Measurements from ENCODE around the gene BMP6.
"Not testable (repeated sequence)": the region's sequence is repeated elsewhere in the genome, so short reads cannot be mapped to it uniquely, and the experiment has no call there.

Gene BMP6

DNA sequence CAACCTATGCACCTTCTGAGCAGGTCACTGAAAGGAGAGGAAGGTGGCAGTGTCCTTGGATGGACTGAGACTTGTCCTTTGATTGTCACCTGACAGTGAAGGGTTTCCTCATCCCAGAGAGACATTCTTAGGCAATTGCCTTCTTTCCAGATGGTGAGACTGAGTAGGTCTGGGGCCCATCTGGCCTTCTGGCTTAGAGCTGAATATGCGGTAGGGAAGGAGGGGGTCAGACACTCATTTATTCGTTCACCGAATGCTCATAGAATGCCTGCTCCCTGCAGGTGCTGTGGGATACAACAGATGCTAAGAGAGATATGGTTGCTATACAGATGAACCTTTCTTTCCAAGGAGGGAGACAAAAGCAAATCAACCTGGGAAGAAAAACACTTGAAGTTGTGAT, 76.8 kb downstream of the BMP6 start:
- no peak for DNase-seq

DNA sequence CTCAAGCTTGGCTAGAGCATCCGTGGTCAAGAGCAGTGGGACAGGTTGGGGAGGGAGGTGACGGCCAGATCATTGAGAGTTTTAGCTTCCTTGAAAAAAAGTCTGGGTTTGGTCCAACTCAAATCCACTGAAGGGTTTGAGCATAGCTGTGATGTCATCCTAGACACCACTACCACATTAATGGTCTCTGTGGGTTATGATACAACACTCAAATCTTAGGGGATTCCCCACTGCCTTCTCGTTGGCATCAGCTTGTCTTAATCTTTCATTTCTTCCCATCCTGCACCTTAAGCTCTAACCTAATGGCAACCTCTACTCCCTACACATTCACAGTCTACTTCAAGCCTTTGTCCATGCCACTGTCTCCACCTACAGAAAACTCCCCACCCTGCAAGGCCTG, 77.3 kb downstream of the BMP6 start:
- no peak for DNase-seq

DNA sequence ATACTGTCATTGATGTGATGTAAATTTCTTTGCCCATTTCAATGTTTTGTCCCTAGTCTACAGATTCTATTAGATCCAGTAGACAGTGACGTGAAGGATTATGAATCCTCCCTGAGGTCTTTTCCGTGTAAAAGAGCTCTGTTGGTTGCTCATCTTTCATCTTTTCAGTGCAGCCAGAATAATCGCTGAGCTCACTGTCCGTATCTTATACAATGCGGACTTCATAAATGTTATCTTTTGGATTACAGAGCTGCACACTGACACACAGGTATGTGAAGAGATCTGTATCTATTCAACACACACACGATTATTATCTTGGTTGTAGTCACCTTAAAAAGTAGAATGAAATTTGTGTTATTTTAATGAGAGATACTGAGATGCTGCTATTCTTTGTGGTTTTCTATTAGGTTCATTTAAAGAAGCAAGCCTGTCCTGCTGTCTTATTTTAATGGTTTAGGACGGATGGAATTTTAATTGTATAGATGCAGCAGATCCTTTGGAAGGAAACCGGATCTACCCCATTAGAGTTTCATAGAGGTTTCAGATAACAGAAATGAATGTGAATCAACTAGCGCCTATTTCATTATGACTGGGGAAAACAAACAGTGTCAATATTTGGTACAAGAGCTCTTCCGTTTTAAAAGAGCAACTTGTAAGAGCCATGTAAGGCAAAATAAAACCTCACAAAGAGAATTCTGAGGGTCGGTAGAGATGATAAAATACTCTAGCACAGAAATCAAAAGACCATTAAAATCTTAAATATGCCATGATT, 79.4 kb downstream of the BMP6 start:
- DNase-seq: no peak

DNA sequence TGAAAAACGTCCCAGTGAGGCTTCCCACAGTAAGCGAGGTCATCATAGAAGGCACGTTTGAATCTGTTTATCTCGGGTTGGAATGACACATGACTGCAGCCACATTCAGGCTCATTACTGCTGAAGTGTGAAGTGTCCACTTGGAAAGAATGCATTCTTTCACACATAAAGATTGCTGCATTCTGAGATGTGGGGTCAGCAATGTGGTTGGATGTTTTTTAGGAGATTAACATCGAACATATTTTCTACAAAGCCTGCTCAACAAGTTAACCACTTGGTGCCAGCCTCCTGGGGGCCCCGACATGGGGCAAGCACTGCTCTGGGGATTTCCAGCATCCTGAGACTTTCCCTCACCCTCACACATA, 79.9 kb downstream of the BMP6 start:
- DNase-seq: no peak

DNA sequence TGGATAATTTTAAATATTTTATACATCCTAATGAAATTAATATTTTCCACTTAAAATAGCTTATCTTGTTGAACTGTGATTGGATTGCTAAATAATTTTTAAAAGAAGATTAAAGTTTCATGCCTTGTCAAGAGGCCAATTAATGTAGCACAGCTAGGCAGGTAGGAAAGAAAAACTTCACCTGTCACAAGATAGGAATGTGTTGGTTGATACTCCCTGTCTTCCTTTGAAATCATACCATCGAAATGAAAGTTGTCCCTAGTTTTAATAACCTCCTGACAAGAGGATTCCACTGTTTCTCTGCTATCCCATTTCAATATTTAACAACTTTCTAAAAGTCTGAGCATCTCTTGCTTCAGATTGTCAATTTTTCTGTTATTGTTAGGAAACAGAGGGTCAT, 80.8 kb downstream of the BMP6 start:
- DNase-seq: no peak

DNA sequence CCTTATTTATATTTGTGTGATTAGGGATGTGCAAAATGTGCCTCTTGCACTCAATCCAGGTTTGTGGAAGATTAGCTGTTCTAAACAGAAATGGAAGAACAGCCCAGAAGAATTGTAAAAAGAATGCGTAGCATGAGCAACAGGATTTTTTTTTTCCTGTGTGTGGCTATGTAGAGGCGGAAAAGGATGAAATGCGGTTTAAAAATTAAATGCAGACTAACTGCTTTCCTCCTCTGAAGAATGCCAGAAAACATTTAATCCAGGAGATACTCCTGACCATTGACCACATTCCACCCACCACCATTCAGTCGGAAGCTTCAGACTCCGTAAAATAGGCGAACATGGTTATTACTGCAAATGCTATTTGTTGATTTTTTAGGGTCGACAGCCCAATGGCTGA, 83.4 kb downstream of the BMP6 start:
- DNase-seq: no peak

DNA sequence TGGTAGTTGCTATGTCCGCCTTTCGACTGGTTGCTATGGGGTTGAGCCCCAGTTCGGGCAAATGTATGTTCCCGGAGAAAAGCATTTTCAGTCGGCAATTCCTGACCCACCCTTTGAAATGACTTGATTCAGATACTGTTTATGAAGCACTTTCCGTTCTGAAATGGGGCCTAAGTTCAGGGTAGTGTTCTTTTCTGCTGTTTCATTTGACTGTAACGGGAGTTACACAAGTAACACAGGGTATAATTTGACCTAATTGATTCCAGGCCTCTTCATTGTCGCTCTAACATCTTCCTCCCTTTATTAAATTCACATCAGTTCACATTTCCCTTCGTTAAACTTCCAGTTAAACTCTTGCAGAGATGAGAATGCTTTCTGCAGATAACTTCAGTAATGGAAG, 85.5 kb downstream of the BMP6 start:
- no peak for DNase-seq

DNA sequence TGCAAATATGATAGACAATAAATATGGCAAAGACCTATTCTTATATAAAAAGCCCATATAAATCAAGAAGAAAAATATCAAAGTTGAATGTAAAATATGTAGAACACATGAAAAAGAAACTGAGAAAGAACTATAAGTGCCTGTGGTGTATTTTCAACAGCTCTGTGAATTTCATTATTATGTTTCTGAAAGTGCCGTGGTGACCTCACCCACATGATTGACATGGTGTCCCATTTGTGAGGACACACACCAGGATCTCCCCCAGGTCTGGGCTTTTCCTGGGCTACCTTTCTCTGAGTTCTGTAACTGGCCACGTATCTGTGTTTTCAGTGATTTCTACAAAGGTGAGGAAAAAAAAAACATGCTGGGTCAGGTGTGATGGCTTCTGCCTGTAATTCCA, 86.7 kb downstream of the BMP6 start:
- no peak for DNase-seq

DNA sequence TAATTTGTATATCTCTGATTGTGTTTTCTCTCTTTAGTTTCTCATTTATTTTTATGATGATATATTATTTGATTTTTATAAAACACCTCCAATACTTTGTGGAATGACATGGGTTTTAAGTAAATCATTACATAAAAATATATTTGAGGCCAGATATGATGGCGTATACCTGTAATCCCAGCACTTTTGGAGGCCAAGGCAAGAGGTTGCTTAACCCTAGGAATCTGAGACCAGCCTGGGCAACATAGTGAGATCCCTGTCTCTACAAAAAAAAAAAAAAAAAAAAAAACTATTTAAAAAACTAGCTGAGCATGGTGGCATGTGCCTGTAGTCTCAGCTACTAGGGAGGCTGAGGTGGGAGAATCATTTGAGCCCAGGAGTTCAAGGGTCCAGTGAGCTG, 87.3 kb downstream of the BMP6 start:
- DNase-seq: no peak

DNA sequence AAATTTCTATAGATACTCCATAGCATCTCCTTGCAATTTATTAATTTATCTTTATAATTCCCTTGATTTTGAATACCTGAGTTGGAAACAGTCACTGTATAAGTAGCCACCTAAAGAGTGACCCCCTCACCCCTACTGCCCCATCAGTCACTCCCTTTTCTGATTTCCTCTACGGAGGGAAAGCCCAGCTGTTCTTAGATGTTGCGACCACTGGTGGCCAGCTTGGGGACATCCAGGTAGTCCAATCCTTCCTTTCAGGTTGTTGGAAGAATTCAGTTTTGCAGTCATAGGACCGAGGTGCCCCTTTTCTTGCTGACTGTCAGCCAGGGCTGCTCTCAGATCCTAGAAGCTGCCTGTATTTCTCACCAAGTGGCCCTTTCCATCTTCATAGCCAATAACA, 87.8 kb downstream of the BMP6 start:
- DNase-seq: no peak

DNA sequence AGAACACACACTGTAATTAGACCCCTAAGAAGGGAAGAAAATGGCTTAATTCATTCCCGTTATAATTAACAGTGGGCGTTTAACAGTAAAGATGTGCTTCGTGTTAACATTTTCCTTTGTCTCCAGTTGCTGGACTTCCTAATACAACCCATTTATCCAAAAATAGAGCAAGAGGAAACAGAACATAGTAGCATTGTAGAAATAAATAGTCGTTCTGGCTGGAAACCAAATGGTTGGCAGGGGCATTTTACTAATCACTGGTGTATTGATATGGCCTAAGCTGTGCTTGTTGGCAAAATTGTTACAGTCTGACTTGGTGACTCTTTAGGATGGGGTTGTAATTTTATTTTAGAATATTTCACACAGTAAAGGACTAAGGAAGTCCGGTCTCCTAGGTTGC, 89.8 kb downstream of the BMP6 start:
- no peak for DNase-seq

DNA sequence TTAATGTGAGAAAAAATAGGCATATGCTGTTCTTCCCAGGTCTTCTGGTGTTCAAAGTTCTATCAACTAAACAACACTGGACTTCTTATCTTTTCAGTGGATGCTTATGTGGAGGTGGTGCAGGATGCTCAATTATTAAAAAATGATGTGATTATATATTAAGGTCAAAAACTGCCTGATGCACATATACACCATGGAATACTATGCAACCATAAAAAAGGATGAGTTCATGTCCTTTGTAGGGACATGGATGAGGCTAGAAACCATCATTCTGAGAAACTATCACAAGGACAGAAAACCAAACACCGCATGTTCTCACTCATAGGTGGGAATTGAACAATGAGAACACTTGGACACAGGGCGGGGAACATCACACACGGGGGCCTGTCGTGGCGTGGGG, 91.3 kb downstream of the BMP6 start:
- not testable (repeated sequence) for DNase-seq

DNA sequence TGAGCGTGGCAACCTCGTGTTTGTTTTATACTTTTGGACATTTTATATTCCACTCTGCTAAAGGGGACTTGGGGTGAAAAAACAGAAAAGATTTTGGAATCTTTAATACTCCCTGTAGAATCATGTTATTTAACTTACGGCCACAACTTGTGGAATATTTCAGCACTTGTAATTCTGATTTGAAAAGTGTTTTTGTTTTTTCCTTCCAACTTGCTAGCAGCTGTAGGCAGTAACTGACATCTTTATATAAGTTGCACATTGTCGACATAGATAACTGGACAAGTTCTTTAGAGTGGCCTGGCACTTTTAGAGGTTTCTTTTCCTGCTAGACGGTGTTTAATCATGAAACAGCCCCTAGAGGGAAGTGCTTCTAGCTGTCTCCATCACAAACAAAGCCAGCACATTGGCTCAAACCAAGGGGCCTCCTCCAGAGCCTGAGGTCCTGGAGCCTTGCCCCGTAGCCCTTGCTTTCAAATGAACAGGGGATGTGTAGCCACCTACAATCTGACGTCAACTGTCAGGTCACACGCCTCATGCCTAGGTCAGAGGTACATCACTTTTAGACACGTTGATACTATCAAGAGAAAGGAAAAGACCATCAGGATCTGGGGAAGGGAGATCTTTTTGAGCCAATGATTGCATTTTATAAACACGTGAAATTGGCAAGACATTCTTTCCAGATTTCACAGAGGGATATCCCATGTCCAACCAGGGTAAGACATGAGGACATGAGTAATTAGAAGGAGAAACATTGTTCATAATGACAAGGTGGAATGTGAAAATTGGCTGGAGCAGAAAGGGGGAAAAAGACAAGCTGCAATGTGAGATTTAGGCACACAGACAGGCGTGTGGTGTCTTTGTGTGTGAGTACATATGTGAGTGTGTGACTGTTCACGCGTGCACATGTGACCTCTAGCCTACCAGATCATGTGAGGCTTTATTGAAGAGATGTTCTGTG, 92.6 kb downstream of the BMP6 start:
- DNase-seq: no peak

DNA sequence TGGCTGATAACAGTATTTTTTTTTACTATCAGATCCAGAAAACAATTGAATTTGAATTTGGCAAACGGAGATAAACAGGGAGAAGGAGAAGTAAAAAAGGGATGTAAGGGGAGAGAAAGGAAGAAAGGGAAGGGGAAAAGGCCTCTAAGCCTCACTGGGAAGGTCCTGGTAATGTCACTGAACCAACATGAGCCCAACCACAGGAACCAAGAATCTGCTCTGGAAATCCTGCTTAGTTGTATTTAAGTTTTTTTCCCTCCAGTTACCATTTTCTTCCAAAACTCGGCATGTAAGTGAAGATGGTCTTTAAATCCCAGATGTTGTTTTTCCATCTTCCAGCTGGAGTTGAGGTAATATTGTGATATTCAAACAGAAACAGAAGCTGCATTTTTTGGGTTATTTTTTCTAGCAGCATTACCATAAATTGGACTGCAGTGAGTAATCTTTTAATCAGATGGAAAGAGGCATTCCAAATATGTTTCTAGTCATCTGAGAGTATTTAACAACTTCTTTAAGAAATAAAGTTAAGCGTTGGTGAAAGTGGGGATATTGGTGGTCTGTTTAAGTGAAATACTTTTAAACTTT, 93.6 kb downstream of the BMP6 start:
- no peak for DNase-seq

DNA sequence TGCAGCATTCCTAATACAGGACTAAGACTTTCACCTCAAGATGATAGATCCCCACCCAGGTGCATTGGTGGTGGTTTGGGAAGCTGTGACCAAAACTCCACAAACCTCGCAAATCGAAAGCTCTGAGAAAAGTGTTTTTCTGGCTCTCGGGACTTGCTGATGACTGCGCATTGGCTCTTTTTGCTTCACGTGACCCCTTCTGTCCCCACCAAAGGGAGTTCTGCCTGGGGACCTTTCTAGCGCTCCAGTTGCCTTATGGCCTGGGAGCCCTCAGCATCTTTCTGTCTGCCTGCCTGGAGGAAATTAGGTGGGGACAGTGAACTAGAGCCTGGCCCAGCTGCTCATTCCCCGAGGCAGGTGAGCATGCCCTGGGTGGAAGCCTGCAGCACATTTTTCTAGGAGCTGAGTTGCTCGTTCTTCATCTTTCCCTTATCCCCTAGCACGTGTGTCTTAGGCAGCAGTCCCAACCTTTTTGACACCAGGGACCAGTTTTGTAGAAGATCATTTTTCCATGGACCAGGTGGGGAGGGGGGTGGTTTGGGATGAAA, 94.5 kb downstream of the BMP6 start:
- DNase-seq: no peak

DNA sequence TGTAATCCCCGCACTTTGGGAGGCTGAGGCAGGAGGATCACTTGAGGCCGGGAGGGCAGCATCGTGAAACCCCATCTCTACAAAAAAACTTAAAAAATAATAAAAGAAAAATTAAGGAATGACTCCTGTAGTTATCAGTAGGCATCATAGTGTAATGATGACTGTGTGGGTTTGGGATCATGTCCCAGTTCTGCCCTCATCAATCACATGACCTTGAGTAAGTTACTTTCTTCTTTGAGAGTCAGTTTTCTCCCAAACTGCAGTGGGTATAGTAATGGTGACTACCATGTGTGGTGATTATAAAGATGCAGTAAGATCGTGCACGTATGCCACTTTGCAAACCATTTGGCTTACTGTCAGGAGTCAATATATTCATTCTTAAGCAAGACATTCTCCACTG, 95.5 kb downstream of the BMP6 start:
- no peak for DNase-seq

DNA sequence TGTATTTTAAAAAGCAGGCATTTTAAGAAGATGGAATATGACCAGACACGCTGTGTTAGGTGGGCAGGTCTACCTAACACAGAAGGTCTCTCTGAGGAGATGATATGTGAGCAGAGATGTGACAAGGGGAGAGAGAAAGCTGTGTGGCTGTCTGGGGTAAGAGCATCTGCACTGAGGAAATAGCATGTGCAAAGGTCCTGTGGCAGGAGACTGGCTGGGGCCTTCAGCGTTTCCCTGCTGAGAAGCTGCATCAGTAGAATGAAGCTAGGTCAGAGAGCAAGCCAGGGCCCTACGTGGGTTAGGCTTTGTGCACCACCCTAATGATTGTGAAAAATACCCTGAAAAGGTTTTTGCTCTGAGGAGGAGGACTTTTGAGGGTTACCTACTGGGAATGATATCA, 97.7 kb downstream of the BMP6 start:
- DNase-seq: no peak

DNA sequence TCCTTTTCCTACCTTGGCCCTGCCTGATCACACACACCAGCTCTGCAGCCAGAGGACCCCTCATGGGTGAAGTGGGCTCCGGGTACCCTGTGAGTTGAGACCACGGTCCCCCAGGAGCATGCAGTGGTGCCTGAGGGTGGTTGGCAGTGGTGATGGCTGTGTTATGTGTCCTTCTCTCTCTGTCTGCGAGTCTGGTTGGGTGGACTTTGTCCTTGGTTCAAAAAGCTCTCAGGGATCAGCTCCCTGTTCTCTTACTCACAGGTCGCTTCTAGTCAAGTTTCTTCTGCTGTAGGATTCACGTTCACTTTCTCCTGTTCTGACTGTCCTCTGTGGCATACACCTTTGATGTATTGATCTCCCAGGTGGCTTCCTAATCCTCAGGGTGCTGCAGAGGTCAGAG, 100.1 kb downstream of the BMP6 start:
- no peak for DNase-seq

DNA sequence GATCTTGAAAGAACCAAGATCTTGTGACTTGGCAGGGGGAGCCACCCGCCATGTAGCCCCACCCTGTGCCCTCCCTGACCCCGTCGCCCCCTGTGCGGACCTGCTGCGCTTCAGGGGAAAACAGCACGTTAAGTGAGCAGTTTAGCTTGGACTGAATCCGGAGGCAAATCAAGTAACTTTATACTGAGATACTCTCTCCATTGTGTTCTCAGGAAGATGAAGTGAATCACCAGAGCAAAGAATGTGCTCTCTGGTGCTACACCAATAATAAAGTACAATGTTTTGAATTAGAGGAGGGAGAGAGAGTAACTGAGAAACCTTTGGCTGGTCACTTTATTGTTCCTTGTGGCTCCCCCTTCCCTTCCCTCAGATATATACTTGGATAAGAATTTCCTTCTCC, 101.2 kb downstream of the BMP6 start:
- no peak for DNase-seq

DNA sequence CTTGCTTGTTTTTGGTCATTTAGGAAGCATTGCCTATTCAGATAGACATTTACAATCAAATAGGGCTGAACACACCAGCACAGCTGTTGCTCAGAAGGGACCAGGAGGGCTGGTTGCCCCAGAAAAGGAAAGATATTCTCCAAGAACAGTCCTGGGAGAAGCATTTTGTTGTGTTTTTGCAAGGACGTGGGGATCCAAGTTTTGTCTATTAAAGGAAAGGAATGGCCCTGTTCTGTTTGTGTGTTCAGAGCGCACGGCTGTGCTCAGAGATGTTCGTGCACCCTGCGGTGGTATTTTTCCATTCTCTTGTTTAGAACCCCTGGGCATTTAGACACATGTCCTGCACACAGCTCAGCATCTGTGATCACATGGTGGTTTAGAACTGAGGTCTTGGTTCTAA, 102.2 kb downstream of the BMP6 start:
- DNase-seq: no peak

DNA sequence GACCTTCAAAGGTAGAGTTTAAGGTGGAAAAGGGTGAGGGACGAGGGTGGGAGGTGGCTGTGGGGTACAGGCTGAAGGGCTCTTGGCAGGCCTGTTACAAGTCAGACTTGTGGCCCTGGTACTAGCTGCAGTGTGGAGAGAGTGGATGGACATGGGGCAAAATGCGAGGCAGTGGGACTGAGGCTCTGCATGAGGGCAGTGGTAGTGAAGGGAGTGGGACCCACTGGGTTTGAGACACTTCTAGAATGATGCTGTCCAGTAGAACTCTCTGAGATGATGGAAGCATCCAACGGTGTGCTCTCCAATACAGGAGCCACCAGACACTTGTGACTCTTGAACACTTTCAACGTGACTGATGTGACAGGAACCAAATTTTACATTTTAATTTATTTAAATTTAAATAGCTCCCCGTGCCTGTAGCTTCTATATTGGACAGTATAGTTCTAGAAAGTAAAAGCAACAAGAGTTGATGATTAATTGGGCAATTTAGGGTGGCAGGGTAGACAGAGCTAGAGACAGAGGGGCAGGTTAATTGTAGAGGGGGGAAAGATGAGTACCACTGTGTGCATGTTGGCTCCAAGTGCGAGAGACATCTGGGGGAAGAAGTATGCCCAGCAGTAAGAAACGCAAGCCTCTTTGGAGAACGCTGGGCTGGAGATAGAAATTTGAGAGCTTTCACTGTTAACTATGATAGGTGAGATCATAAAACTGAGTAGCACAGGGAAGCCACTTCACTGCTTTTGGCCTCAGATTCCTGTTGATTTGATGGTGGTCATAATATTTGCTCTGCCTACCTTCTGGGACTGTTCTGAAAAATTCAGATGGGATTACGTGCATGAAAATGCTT, 107.2 kb downstream of the BMP6 start:
- no peak for DNase-seq

DNA sequence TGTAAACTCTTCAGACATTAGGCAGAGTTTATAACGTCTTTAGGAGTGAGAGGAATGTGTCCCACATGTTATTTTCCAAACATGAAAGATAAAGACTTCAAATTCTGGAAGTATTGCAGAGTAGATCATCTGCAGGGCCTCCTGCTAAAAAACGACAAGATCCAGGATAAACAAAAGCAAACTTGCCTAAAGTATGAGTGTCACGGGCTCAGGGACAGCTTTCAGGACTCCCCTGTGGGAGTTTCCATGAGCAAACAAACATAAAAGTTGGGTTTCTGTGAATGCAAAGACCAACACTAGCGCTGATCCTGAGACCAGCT, 107.8 kb downstream of the BMP6 start:
- no peak for DNase-seq

All from NCI-H1436 (cell line).